Measurements from ENCODE around the gene ENHO.

Gene ENHO

GRCh38 chr9:34524349-34524748 is 1.6 kb upstream of the ENHO start:
- no peak for DNase-seq (ENCODE audit: low read depth)

- DNase-seq (ENCODE audit: low read depth): no peak
Observed at GRCh38 chr9:34522091-34522887, 501 bp downstream of the ENHO start.

GRCh38 chr9:34521406-34522045 is 1.3 kb downstream of the ENHO start:
- DNase-seq (ENCODE audit: low read depth): no peak

GRCh38 chr9:34520505-34521385 is 2.0 kb downstream of the ENHO start:
- DNase-seq (ENCODE audit: low read depth): no peak

- DNase-seq (ENCODE audit: low read depth): no peak
Observed at GRCh38 chr9:34520096-34520495, 2.7 kb downstream of the ENHO start.

- DNase-seq (ENCODE audit: low read depth): no peak
Observed at GRCh38 chr9:34519321-34520020, 3.3 kb downstream of the ENHO start.

- no peak for DNase-seq (ENCODE audit: low read depth)
Observed at GRCh38 chr9:34518896-34519295, 3.9 kb downstream of the ENHO start.

GRCh38 chr9:34518110-34518616 is 4.6 kb downstream of the ENHO start:
- DNase-seq (ENCODE audit: low read depth): no peak

- no peak for DNase-seq (ENCODE audit: low read depth)
Observed at GRCh38 chr9:34517185-34517584, 5.6 kb downstream of the ENHO start.

- DNase-seq (ENCODE audit: low read depth): no peak
Observed at GRCh38 chr9:34515959-34516358, 6.8 kb downstream of the ENHO start.

- DNase-seq (ENCODE audit: low read depth): no peak
Observed at GRCh38 chr9:34514816-34515215, 8.0 kb downstream of the ENHO start.

- no peak for DNase-seq (ENCODE audit: low read depth)
Observed at GRCh38 chr9:34514401-34514800, 8.4 kb downstream of the ENHO start.

- DNase-seq (ENCODE audit: low read depth): no peak
Observed at GRCh38 chr9:34513567-34514214, 9.1 kb downstream of the ENHO start.

GRCh38 chr9:34512131-34513078 is 10.4 kb downstream of the ENHO start:
- no peak for DNase-seq (ENCODE audit: low read depth)

GRCh38 chr9:34510497-34511468 is 12.0 kb downstream of the ENHO start:
- DNase-seq (ENCODE audit: low read depth): no peak

- DNase-seq (ENCODE audit: low read depth): no peak
Observed at GRCh38 chr9:34508951-34509350, 13.8 kb downstream of the ENHO start.

GRCh38 chr9:34508463-34508862 is 14.3 kb downstream of the ENHO start:
- DNase-seq (ENCODE audit: low read depth): no peak

- DNase-seq (ENCODE audit: low read depth): no peak
Observed at GRCh38 chr9:34507966-34508365, 14.8 kb downstream of the ENHO start.

GRCh38 chr9:34507556-34507955 is 15.2 kb downstream of the ENHO start:
- DNase-seq (ENCODE audit: low read depth): no peak

Measured in activated T-cell treated with anti-CD3 and anti-CD28 coated beads for 1 hour (primary cell).